Mammary epithelial cell (primary cell): ENCODE measurements around the gene VWA8.
"Not testable (repeated sequence)": the region's sequence is repeated elsewhere in the genome, so short reads cannot be mapped to it uniquely, and the experiment has no call there.

ENCODE experiments used
- EZH2 ChIP-seq: IDR thresholded peaks from 2 replicates; pipeline ENCODE4 v1.6.1; 2012; ENCODE audit warnings: low read length, inconsistent platforms, borderline replicate concordance
- TF ChIP-seq, protein P1 (sequence below), 2 donors: IDR thresholded peaks in 1 of 2; conservative IDR thresholded peaks in 1 of 2; 2 replicates each; pipeline ENCODE4 v1.5.1; 2011 to 2012; ENCODE audit warnings: inconsistent platforms in 2 of 2, low read length in 2 of 2, mild to moderate bottlenecking in 2 of 2, control low read depth in 1 of 2, low read depth in 1 of 2; ENCODE audit not compliant: insufficient read depth in 1 of 2; ENCODE audit errors: extremely low read depth in 1 of 2

DNA sequence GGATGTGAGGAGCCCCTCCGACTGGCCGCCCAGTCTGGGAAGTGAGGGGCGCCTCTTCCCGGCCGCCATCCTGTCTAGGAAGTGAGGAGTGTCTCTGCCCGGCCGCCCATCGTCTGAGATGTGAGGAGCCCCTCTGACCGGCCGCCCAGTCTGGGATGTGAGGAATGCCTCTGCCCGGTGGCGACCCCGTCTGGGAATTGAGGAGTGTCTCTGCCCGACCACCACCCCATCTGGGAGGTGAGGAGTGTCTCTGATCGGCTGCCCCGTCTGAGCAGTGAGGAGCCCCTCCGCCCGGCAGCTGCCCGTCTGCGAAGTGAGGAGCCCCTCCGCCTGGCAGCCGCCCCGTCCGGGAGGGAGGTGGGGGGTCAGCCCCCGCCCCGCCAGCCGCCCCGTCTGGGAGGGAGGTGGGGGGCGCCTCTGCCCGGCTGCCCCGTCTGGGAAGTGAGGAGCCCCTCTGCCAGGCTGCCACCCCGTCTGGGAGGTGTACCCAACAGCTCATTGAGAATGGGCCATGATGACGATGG lies 389.0 kb downstream of the VWA8 start:
- TF ChIP-seq, protein P1, sequence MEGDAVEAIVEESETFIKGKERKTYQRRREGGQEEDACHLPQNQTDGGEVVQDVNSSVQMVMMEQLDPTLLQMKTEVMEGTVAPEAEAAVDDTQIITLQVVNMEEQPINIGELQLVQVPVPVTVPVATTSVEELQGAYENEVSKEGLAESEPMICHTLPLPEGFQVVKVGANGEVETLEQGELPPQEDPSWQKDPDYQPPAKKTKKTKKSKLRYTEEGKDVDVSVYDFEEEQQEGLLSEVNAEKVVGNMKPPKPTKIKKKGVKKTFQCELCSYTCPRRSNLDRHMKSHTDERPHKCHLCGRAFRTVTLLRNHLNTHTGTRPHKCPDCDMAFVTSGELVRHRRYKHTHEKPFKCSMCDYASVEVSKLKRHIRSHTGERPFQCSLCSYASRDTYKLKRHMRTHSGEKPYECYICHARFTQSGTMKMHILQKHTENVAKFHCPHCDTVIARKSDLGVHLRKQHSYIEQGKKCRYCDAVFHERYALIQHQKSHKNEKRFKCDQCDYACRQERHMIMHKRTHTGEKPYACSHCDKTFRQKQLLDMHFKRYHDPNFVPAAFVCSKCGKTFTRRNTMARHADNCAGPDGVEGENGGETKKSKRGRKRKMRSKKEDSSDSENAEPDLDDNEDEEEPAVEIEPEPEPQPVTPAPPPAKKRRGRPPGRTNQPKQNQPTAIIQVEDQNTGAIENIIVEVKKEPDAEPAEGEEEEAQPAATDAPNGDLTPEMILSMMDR (conservative IDR thresholded peaks at IDR 0.05 in 1 of 2, IDR thresholded peaks at IDR 0.05 in 1 of 2; ENCODE audit: extremely low read depth in 1 of 2, insufficient read depth in 1 of 2, low read depth in 1 of 2, low read length in 2 of 2), result not testable (repeated sequence)
- not testable (repeated sequence) for TF ChIP-seq EZH2
